Common myeloid progenitor, CD34-positive (primary cell): ENCODE data around the gene RASAL2.
A peak's percentile ranks its signal among the peaks of the same experiment; 100 is the strongest.

Experiments used
- CTCF ChIA-PET: fragments of 350-600 bp; sonication (Branson Sonifier 250); formaldehyde crosslinking; loops from one replicate; lab custom pipeline; 2021; ENCODE audit warnings: antibody characterized with exemption; lab: Charles Lee
- POLR2A ChIA-PET: fragments of 350-600 bp; sonication (Branson Sonifier 250); formaldehyde crosslinking; loops from one replicate; lab custom pipeline; 2021; ENCODE audit warnings: antibody characterized with exemption; lab: Charles Lee
- DNase-seq, 3 donors: peaks; one replicate each; pipeline versions ENCODE4 v3.0.0 to v3.0.0-alpha.2; 2013
- H3K27ac ChIP-seq, 2 experiments: 1 replicate in 1 of 2; 2 replicates in 1 of 2; pipeline ENCODE4 v1.7.0; 2013; ENCODE audit warnings: inconsistent platforms in 2 of 2, low read length in 2 of 2, mild to moderate bottlenecking in 2 of 2, low read depth in 1 of 2, moderate library complexity in 1 of 2; ENCODE audit not compliant: severe bottlenecking in 2 of 2, insufficient read depth in 1 of 2, poor library complexity in 1 of 2
- H3K27me3 ChIP-seq, 5 experiments: replicated peaks in 2 of 5; 1 replicate in 3 of 5; 2 replicates in 2 of 5; pipeline versions ENCODE4 v1.6.1 to v1.7.0; 2013; ENCODE audit warnings: low read length in 4 of 5, mild to moderate bottlenecking in 2 of 5, moderate library complexity in 2 of 5, inconsistent platforms in 1 of 5; ENCODE audit not compliant: insufficient read depth in 5 of 5, control insufficient read depth in 4 of 5
- H3K36me3 ChIP-seq, 4 experiments: 1 replicate in 2 of 4; 2 replicates in 2 of 4; pipeline versions ENCODE4 v1.6.1 to v1.7.0; 2013; ENCODE audit warnings: low read length in 3 of 4, control low read depth in 1 of 4, mild to moderate bottlenecking in 1 of 4; ENCODE audit not compliant: control insufficient read depth in 4 of 4, insufficient read depth in 4 of 4
- H3K4me1 ChIP-seq, 4 experiments: 1 replicate in 3 of 4; 2 replicates in 1 of 4; pipeline versions ENCODE4 v1.6.1 to v1.7.1; 2013; ENCODE audit warnings: low read length in 3 of 4, mild to moderate bottlenecking in 3 of 4, control low read depth in 1 of 4, inconsistent platforms in 1 of 4, moderate library complexity in 1 of 4; ENCODE audit not compliant: control insufficient read depth in 4 of 4, insufficient read depth in 4 of 4; ENCODE audit errors: control extremely low read depth in 1 of 4
- H3K4me3 ChIP-seq, 7 experiments: 1 replicate in 4 of 7; 2 replicates in 3 of 7; pipeline versions ENCODE4 v1.5.1 to v1.7.0; 2013; ENCODE audit warnings: mild to moderate bottlenecking in 7 of 7, low read length in 6 of 7, moderate library complexity in 6 of 7, inconsistent platforms in 2 of 7, low read depth in 2 of 7, control low read depth in 1 of 7; ENCODE audit not compliant: insufficient read depth in 4 of 7, control insufficient read depth in 1 of 7; ENCODE audit errors: extremely low read depth in 1 of 7
- H3K9me3 ChIP-seq, 5 experiments: 1 replicate in 4 of 5; 2 replicates in 1 of 5; pipeline versions ENCODE4 v1.6.1 to v1.7.1; 2013; ENCODE audit warnings: low read length in 4 of 5, mild to moderate bottlenecking in 2 of 5, inconsistent platforms in 1 of 5, low read depth in 1 of 5, moderate library complexity in 1 of 5; ENCODE audit not compliant: control insufficient read depth in 4 of 5, insufficient read depth in 2 of 5; ENCODE audit errors: control extremely low read depth in 1 of 5
- WGBS: methylation state at CpG from one replicate; pipeline ENCODE4 v1.1.5; 2013; ENCODE audit not compliant: insufficient coverage; 5-methylcytosine and 5-hydroxymethylcytosine counted together

Gene RASAL2

DNA sequence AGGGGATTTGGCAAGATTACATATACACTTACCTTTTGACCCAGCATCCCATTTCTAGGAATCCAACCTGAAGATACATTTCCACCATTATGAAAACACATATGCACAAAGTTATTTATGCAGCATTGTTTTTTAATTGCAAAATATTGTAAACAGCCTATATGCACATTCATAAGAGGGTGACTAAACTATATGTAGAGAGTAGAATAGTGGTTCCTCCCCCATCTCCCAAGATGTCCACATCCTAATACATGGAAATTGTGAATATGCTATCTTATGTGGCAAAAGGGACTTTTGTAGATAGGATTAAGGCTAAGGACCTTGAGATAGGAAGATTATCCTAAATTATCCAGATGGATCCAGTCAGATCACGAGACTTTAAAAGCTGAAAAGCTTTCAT lies 311.2 kb downstream of the RASAL2 start:
- CTCF ChIA-PET, result no interaction called here
- Histone ChIP-seq H3K4me1 (no peaks in the 10 kb centered on the region), H3K27me3 (no peaks in the 10 kb centered on the region), H3K36me3 (no peaks in the 10 kb centered on the region), H3K27ac (no peak overlapping the region), H3K9me3 (peaks cover 0 to 8% (median 0%) of the 10 kb centered on the region in 5 experiments), H3K4me3 (no peak overlapping the region)
- POLR2A ChIA-PET, result no interaction called here
- DNase-seq, result no peak
- WGBS, result no CpG with 5 or more reads among the region's 1 CpG

DNA sequence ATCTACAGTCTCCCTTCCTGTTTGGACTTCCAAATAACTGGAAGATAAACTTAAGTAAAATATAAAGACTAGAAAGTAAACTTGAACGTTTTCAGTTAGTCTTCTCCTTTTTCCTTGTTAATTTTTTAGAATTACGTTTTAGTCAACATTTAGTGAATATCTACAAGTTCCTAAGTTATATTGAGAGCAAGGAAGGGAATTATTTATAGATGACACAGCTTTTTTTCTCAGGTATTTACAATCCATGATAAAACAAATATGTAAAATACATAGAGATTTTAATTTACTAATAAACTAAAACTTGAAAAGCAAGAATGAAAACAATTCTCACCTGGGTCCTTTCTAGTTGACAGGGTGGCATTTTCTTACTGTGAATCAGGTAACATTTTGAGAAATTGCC lies 313.3 kb downstream of the RASAL2 start:
- CTCF ChIA-PET, result no interaction called here
- no CpG with 5 or more reads among the region's 2 CpGs for WGBS
- no peaks in the 10 kb centered on the region for H3K36me3 ChIP-seq
- H3K27me3 ChIP-seq, result no peaks in the 10 kb centered on the region
- no peak overlapping the region for H3K27ac ChIP-seq
- peaks cover 0 to 8% (median 3%) of the 10 kb centered on the region in 5 experiments for H3K9me3 ChIP-seq
- H3K4me3 ChIP-seq, result no peak overlapping the region
- DNase-seq, result no peak
- POLR2A ChIA-PET, result no interaction called here
- peaks cover 0 to 6% (median 0%) of the 10 kb centered on the region in 4 experiments for H3K4me1 ChIP-seq

DNA sequence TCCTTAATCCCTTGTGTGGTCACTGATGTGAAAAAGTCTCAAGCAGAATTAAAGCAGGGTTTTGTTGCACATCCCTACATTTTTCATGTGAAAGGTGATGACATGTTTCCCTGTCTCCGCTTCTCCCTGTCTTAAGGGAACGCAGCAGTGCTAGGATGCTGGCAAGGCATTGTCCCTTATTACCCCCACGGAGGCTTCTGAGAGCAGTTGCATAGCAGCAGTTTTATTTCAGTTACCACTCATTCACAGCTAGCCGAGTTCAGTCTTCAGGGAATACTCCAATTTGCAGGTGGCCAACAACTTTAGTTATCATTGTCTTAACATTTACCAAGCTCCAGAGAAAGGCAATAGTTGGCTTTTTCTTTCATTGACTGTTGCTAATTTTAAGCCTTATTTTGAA lies 313.8 kb downstream of the RASAL2 start:
- Histone ChIP-seq H3K9me3 (peaks cover 0 to 8% (median 3%) of the 10 kb centered on the region in 5 experiments), H3K4me1 (peaks cover 0 to 10% (median 0%) of the 10 kb centered on the region in 4 experiments), H3K27me3 (no peaks in the 10 kb centered on the region), H3K27ac (no peak overlapping the region), H3K4me3 (no peak overlapping the region), H3K36me3 (no peaks in the 10 kb centered on the region)
- WGBS, result 94% methylated on average over 3 of the region's 4 CpGs
- DNase-seq, result peak in 1 of 3 donors; percentile 3
- CTCF ChIA-PET, result no interaction called here
- POLR2A ChIA-PET, result no interaction called here

DNA sequence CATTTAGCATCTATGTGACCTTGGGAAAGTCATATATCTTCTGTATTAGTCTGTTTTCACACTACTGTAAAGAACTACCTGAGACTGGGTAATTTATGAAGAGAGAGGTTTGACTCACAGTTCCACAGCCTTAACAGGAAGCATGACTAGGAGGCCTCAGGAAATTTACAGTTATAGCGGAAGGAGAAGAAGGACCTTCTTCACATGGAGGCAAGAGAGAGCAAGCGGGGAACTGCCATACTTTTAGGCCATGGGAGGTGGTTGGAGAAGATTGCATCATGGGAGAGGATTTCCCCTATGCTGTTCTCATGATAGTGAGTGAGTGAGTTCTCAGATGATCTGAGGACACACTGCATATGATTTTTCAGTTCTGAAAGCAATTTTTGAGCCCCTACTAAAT lies 315.0 kb downstream of the RASAL2 start:
- no peak overlapping the region for H3K4me3 ChIP-seq
- H3K27me3 ChIP-seq, result no peaks in the 10 kb centered on the region
- H3K36me3 ChIP-seq, result no peaks in the 10 kb centered on the region
- ChIA-PET CTCF (no interaction called here), POLR2A (no interaction called here)
- H3K9me3 ChIP-seq, result peaks cover 0 to 8% (median 3%) of the 10 kb centered on the region in 5 experiments
- 100% methylated on average over 1 of the region's 2 CpGs for WGBS
- peak in 1 of 3 donors; percentile 6 for DNase-seq
- H3K27ac ChIP-seq, result no peak overlapping the region
- peaks cover 0 to 10% (median 0%) of the 10 kb centered on the region in 4 experiments for H3K4me1 ChIP-seq

DNA sequence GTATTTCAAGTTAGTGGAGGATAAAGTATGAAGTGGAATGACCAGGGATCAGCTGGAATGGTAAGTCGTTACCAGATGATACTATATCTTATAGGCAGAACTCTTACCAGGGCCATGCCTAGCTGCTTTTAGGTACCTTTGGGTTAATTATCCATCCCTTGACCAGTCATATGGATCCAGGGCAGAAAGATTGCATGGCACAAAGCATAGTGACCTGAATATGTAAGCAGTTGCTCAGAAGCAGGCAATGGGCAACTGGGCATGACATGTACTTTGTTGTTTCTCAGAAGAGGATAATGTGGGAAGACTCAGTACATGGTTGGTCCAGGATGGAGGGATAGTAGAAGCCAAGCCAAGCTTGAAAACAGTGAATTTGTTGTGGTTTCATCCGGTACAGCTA lies 315.6 kb downstream of the RASAL2 start:
- ChIA-PET POLR2A (no interaction called here), CTCF (no interaction called here)
- DNase-seq, result no peak
- Histone ChIP-seq H3K4me3 (no peak overlapping the region), H3K9me3 (peaks cover 0 to 8% (median 3%) of the 10 kb centered on the region in 5 experiments), H3K27ac (no peak overlapping the region), H3K4me1 (peaks cover 0 to 10% (median 0%) of the 10 kb centered on the region in 4 experiments), H3K27me3 (no peaks in the 10 kb centered on the region), H3K36me3 (no peaks in the 10 kb centered on the region)
- WGBS, result 100% methylated on average over 2 of the region's 2 CpGs

DNA sequence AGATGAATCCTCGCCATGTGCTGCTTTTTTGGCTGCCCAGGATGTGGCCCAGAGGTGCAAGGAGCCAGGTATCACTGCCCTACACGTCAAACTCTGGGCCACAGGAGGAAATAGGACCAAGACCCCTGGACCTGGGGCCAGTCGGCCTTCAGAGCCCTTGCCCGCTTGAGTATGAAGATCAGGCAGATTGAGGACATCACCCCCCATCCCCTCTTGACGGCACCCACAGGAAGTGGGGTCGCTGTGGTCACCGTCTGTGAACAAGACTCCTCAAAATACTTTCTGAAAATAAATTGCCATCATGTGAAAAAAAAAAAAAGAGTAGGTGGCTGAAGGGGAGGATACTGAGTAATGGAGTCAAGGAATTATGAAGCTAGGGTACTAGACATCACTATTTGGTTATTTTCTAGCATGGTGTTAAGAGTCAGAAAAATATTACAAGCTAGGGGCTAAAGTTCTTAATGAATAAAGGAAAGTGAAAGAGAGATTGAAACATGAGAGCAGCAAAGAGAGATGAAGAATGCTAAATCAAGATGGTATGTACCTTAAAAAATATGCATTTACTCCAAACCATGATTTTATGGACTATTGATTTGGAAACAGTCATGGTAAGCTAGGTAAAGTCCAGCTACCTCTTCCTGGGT lies 318.0 kb downstream of the RASAL2 start:
- no peaks in the 10 kb centered on the region for H3K27me3 ChIP-seq
- POLR2A ChIA-PET, result interaction anchor here (0.6 kb wide), 1 partner anchor 75 kb away, joined by 3 read pairs; no protein-coding TSS in a partner anchor
- 93% methylated on average over 2 of the region's 7 CpGs for WGBS

DNA sequence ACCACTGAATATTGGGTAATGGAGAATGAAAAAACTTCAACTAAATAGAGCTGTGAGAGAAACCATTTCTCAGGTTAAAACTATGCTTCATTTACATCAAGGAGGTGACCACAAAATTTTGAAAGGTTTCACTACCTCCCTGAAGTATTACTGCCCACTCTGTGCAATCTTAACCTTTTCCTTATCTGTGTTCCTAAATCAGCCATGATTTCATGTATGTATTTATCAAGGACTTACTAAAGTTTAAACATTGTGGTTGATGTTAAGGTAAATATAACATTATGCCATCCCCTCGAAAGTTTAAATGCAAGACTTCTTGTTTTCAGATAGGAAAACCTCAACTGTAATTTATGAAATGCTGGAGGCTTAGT lies 318.5 kb downstream of the RASAL2 start:
- Histone ChIP-seq H3K27ac (no peak overlapping the region), H3K4me1 (peaks cover 0 to 10% (median 0%) of the 10 kb centered on the region in 4 experiments), H3K27me3 (no peaks in the 10 kb centered on the region), H3K36me3 (no peaks in the 10 kb centered on the region), H3K9me3 (peaks cover 0 to 8% (median 5%) of the 10 kb centered on the region in 5 experiments), H3K4me3 (no peak overlapping the region)
- ChIA-PET POLR2A (interaction anchor here (0.6 kb wide), 1 partner anchor 75 kb away, joined by 3 read pairs; no protein-coding TSS in a partner anchor), CTCF (interaction anchor here (0.6 kb wide), 1 partner anchor 538 kb away, joined by 3 read pairs; no protein-coding TSS in a partner anchor)
- DNase-seq, result no peak
- WGBS, result 100% methylated on average over 1 of the region's 1 CpG

More for the DNA sequence above, 318.0 kb downstream of the RASAL2 start:
- no peak overlapping the region for H3K27ac ChIP-seq
- DNase-seq, result no peak
- peaks cover 0 to 10% (median 0%) of the 10 kb centered on the region in 4 experiments for H3K4me1 ChIP-seq
- H3K4me3 ChIP-seq, result no peak overlapping the region
- H3K36me3 ChIP-seq, result no peaks in the 10 kb centered on the region
- CTCF ChIA-PET, result interaction anchor here (0.6 kb wide), 1 partner anchor 539 kb away, joined by 3 read pairs; no protein-coding TSS in a partner anchor
- H3K9me3 ChIP-seq, result peaks cover 0 to 8% (median 5%) of the 10 kb centered on the region in 5 experiments
